HUES48 (cell line): Measurements from ENCODE around the gene GRIK3.

Source experiments
- H3K27ac ChIP-seq: one replicate; pipeline ENCODE4 v1.7.0; 2013; ENCODE audit warnings: low read depth, low read length, inconsistent platforms
- H3K27me3 ChIP-seq: 2 replicates; pipeline ENCODE4 v1.6.1; 2013; ENCODE audit warnings: mild to moderate bottlenecking, low read length; ENCODE audit not compliant: control insufficient read depth, insufficient read depth
- H3K36me3 ChIP-seq: 2 replicates; pipeline ENCODE4 v1.6.1; 2013; ENCODE audit warnings: low read length; ENCODE audit not compliant: control insufficient read depth, insufficient read depth
- H3K4me1 ChIP-seq: 2 replicates; pipeline ENCODE4 v1.6.1; 2013; ENCODE audit warnings: mild to moderate bottlenecking, low read length; ENCODE audit not compliant: control insufficient read depth, insufficient read depth
- H3K4me3 ChIP-seq: 2 replicates; pipeline ENCODE4 v1.5.1; 2013; ENCODE audit warnings: mild to moderate bottlenecking, low read depth, low read length
- H3K9ac ChIP-seq: 2 replicates; pipeline ENCODE4 v1.6.1; 2013; ENCODE audit warnings: mild to moderate bottlenecking, low read depth, low read length, moderate library complexity
- H3K9me3 ChIP-seq: 2 replicates; pipeline ENCODE4 v1.6.1; 2013; ENCODE audit warnings: low read length; ENCODE audit not compliant: control insufficient read depth, insufficient read depth

GRIK3 gene

DNA sequence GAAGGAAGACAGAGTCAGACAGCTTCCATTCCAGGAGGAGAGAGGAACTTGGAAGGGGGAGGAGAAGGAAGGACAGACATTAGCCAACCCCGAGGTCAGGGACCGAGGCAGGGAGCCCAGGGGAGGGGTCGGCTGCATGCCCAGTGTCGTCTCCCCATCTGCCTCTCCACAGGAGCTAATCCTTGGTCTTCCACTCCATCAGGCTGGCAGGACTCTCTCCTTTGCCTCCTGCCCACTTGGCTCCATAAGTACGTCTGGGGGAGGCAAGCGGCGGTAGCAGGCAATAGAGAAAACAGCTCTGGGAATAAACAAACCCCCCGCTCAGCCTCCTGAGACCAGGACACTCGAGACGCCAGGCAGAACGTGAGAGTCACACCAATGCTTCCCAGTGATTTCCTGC is 71.3 kb downstream of the GRIK3 start:
- no peaks in the 10 kb centered on the region for H3K27me3 ChIP-seq
- H3K9me3 ChIP-seq: no peaks in the 10 kb centered on the region
- no peak overlapping the region for H3K9ac ChIP-seq
- no peaks in the 10 kb centered on the region for H3K36me3 ChIP-seq
- H3K4me3 ChIP-seq: no peak overlapping the region
- H3K27ac ChIP-seq: no peak overlapping the region
- H3K4me1 ChIP-seq: no peaks in the 10 kb centered on the region

DNA sequence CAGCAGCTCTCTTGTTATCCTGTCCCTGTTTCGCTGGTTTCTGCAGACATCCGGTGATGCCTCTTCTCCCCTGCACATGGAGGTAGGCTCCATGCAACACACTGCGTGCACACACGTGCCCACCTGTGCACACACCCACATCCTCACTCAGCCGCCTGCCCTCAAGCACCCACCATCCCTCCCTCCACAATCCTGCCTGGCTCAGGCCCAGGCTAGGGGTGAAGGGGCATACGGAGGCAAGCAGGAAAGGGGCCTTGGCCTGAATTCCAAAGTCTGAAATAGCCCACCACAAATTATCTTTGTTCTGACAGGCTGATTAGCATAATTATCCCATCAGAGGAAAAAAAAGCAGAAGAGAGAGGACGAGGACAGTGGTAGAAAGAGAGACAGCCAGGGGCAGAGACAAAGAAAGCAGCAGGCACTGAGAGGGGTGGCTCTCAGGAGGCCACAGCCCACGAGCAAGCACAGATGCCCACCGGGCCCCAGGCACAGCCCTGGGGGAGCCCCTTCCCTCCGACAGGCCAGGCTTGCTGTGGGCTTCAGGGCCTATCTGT is 73.2 kb downstream of the GRIK3 start:
- H3K9me3 ChIP-seq: no peaks in the 10 kb centered on the region
- H3K9ac ChIP-seq: no peak overlapping the region
- H3K4me1 ChIP-seq: no peaks in the 10 kb centered on the region
- no peaks in the 10 kb centered on the region for H3K27me3 ChIP-seq
- no peaks in the 10 kb centered on the region for H3K36me3 ChIP-seq
- H3K27ac ChIP-seq: no peak overlapping the region
- no peak overlapping the region for H3K4me3 ChIP-seq

DNA sequence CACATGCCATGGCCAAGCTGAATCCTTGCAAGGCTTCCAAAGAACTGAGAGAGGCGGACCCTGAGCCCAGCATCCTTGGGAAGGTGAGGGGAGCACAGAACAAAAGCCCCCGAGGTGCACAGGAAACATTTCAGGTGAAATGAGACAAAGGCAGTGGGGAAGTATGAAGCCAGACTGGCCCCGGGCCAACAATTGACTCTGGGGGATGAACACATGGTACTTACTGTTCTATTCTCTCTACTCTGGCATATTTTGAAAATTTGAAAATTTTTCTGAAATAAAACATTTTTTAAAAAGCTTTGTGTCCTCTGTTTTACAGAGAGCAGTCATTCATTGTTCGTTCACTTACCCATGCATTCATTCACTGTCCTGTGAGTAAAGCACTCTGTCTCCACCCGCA is 77.7 kb downstream of the GRIK3 start:
- no peaks in the 10 kb centered on the region for H3K27me3 ChIP-seq
- no peaks in the 10 kb centered on the region for H3K4me1 ChIP-seq
- H3K27ac ChIP-seq: no peak overlapping the region
- H3K9me3 ChIP-seq: no peaks in the 10 kb centered on the region
- H3K4me3 ChIP-seq: no peak overlapping the region
- no peak overlapping the region for H3K9ac ChIP-seq
- no peaks in the 10 kb centered on the region for H3K36me3 ChIP-seq

DNA sequence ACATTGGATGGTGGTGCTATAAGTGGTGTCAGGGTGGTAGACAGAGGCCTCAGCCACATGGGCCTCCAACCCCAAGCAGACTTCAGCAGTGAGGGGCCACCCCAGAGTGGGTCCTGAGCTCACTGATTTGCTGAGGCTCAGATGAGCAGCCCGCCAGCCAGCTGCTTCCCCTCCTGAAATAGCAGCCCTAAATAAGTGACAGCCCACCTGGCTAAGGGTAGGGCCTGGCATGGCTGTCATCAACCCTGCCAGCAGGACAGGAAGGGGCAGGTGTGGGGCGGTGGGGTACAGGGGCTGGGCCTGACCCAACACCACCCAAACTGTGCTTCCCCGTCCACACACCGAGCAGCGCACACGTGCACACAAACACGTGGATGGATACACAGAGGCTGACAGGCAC is 79.3 kb downstream of the GRIK3 start:
- no peaks in the 10 kb centered on the region for H3K4me1 ChIP-seq
- no peak overlapping the region for H3K4me3 ChIP-seq
- H3K9ac ChIP-seq: no peak overlapping the region
- H3K9me3 ChIP-seq: no peaks in the 10 kb centered on the region
- no peaks in the 10 kb centered on the region for H3K36me3 ChIP-seq
- H3K27ac ChIP-seq: no peak overlapping the region
- H3K27me3 ChIP-seq: no peaks in the 10 kb centered on the region

DNA sequence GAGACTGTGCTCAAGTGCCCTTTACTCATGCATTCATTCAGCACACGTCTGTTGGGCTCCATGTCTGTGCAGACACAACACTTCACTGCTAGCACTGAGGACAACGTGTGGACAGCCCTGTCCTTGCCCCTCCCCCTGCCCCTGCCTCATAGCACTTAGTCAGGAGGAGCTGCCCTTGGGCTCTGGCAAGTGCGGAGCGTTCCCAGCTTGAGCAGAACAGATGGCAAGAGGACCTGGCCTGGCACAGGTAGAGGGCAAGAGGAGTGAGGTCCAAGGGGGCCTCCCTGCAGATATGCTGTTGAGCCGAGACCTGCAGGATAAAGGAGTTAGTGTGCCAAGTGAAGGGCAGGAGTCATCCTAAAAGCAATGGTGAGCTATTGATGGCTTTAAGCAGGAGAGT is 81.3 kb downstream of the GRIK3 start:
- Histone ChIP-seq H3K27me3 (no peaks in the 10 kb centered on the region), H3K4me1 (no peaks in the 10 kb centered on the region), H3K36me3 (no peaks in the 10 kb centered on the region), H3K9me3 (no peaks in the 10 kb centered on the region), H3K9ac (no peak overlapping the region), H3K4me3 (no peak overlapping the region), H3K27ac (no peak overlapping the region)

DNA sequence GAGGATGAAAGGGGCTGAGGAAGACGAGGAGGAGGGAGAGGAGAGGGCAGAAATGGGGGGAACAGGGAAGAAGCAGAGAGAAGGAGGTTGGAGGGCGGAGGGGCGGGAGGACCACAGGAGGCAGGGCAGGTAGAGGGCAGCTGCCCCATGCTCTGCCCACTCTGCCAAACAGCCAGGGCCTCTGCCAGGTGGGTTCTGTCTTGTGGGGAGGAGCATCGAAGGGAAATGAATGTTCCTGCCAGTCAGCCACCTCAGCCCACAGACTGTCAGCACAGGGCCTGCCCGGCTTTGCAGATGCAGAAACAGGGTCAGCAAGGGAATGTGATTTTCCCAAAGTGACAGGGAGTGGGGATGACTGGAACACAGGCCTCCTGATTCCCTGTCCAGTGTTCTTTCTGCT is 82.6 kb downstream of the GRIK3 start:
- no peak overlapping the region for H3K4me3 ChIP-seq
- no peaks in the 10 kb centered on the region for H3K27me3 ChIP-seq
- no peaks in the 10 kb centered on the region for H3K36me3 ChIP-seq
- no peak overlapping the region for H3K27ac ChIP-seq
- H3K9me3 ChIP-seq: no peaks in the 10 kb centered on the region
- H3K9ac ChIP-seq: no peak overlapping the region
- H3K4me1 ChIP-seq: peaks cover 4% of the 10 kb centered on the region; the same call in 1 of the 2 replicates

DNA sequence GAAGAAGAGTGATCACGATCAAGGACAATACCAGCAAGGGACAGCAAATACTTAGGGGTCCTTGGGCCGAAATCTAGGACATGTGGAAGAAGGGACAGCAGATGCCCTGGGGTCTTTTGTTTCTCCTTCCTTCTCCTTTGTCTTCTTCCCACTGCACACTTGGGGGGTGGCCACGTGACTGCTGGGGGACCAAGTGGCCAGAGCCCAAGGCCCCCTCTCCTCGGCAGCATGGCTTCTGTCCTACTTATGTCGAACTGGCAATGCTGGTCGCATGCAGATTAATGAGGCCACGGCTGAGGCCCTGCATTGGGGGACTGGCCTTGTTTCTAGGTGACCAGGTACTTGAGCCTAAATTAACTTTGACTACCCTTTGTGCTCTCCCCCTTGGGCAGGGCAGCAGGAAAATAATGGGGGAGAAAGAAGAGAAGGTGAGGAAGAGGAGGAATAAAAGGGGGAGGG is 83.0 kb downstream of the GRIK3 start:
- no peak overlapping the region for H3K4me3 ChIP-seq
- H3K27me3 ChIP-seq: no peaks in the 10 kb centered on the region
- no peaks in the 10 kb centered on the region for H3K9me3 ChIP-seq
- H3K27ac ChIP-seq: no peak overlapping the region
- peaks cover 4% of the 10 kb centered on the region; the same call in 1 of the 2 replicates for H3K4me1 ChIP-seq
- H3K9ac ChIP-seq: no peak overlapping the region
- H3K36me3 ChIP-seq: no peaks in the 10 kb centered on the region

DNA sequence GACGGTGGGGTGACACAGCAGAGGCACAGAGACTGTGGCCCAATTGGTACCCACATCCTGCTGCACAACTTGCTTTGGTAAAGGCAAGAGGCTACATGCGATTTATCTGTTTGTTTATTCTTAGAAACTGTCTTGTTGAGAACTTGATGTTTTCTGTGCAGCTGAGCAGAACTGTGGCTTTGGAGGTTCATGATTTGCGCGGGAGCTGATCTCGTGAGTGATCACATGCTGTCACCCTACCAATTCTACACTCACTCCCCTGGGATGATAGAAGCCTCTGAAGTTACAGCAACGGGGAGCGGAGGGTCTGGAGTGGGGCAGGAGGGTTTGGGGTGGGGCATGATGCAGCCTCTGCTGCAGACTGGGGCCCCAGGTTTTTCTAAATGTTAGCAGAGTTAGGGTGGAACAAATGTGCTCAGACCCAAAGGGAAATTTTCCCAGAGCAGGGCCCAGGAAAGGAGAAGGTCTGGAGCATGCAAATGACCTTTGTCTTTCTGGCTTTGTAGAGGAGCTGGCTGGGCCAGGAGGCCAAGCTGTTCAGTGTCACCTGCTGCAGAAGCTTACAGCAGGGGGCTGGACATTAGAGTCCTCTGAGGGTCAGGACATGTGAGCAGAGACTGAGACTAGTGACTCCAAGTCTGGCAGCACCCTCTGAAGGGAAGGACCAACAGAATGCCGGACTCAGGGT is 83.6 kb downstream of the GRIK3 start:
- Histone ChIP-seq H3K27me3 (no peaks in the 10 kb centered on the region), H3K4me3 (no peak overlapping the region), H3K9me3 (no peaks in the 10 kb centered on the region), H3K9ac (no peak overlapping the region), H3K36me3 (no peaks in the 10 kb centered on the region), H3K4me1 (peaks cover 4% of the 10 kb centered on the region; the same call in 1 of the 2 replicates), H3K27ac (no peak overlapping the region)

DNA sequence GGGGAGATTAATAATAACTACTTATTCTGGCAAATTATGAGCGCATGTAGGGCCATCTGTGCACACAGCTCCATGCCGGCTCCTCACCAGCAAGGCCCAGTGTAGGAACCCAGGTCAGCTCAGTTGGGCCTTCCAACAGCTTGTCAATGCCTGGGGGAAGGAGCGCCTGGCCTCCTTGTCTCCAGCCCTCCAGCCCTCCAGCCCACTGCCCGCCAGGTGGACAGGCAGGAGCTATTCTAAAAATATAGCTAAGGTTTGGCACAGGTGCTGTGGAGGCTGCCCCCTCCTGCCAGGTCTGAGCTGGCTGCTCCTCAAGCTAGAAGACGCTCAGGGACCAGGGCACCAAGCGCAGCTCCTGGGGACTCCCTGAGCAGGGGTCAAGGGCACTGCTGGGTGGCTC is 85.7 kb downstream of the GRIK3 start:
- H3K27me3 ChIP-seq: no peaks in the 10 kb centered on the region
- H3K4me3 ChIP-seq: no peak overlapping the region
- H3K9me3 ChIP-seq: no peaks in the 10 kb centered on the region
- no peak overlapping the region for H3K9ac ChIP-seq
- no peak overlapping the region for H3K27ac ChIP-seq
- peaks cover 4% of the 10 kb centered on the region; the same call in 1 of the 2 replicates for H3K4me1 ChIP-seq
- no peaks in the 10 kb centered on the region for H3K36me3 ChIP-seq

DNA sequence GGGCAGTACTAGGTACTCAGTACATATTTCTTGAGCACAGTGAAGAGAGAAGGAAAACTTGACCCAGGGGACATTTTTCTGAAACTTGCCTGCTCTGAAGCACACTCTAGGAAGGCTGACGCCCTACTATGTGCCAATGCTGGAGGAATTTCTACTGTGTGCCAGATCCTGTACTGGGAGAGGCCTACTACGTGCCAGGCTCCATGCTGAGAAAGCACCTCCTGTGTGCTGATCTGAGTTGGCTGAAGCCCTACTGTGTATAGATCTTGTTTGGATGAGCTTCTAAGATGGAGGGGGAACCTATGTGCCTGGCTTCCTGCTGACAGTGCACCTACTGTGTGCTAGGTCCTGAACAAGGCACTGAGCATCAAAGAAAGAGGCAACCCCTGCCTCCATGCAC is 86.2 kb downstream of the GRIK3 start:
- no peak overlapping the region for H3K27ac ChIP-seq
- peaks cover 4% of the 10 kb centered on the region; the same call in 1 of the 2 replicates for H3K4me1 ChIP-seq
- no peak overlapping the region for H3K4me3 ChIP-seq
- no peak overlapping the region for H3K9ac ChIP-seq
- no peaks in the 10 kb centered on the region for H3K9me3 ChIP-seq
- H3K27me3 ChIP-seq: no peaks in the 10 kb centered on the region
- no peaks in the 10 kb centered on the region for H3K36me3 ChIP-seq

DNA sequence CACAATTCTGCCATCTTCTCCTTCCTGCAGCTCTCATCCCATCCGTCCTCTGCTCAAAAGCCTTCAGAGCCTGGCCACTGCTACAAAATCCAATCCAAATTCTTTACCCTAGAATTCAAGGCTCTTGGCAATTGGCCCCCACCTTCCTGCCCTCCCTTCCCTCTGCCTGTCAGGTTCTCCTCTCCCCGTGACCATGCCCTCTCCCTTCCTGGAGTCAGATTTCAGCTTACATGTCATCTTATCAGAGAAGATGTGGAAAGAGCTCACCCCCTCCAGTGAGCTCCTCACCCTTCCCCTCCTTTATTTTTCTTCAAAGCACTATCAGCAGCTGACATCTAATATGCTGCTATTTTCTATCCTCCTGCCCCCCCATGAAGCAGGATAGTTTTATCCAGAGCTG is 86.9 kb downstream of the GRIK3 start:
- H3K4me3 ChIP-seq: no peak overlapping the region
- H3K27me3 ChIP-seq: no peaks in the 10 kb centered on the region
- H3K9ac ChIP-seq: no peak overlapping the region
- no peaks in the 10 kb centered on the region for H3K36me3 ChIP-seq
- peaks cover 4% of the 10 kb centered on the region for H3K4me1 ChIP-seq
- no peaks in the 10 kb centered on the region for H3K9me3 ChIP-seq
- no peak overlapping the region for H3K27ac ChIP-seq
